Tibial artery (tissue), 4 donors: ENCODE measurements around the gene COL8A1.

Experiments used
- DNase-seq, 2 donors: peaks; one replicate each; pipeline ENCODE4 v3.0.0-alpha.2; 2019
- H3K27ac ChIP-seq, 2 donors: fragments of 200-600 bp; sonication (generic) in 1 of 2; 1 replicate in 1 of 2; 2 replicates in 1 of 2; pipeline ENCODE4 v1.5.1; 2018 to 2019; ENCODE audit warnings: mild to moderate bottlenecking in 1 of 2
- H3K27me3 ChIP-seq, 2 donors: fragments of 200-600 bp; sonication (generic) in 1 of 2; one replicate each; pipeline versions ENCODE4 v1.5.1 to v1.6.0; 2016 to 2019
- H3K36me3 ChIP-seq, 3 donors: fragments of 200-600 bp; sonication (generic) in 2 of 3; one replicate each; pipeline ENCODE4 v1.5.1; 2016 to 2019; ENCODE audit warnings: mild to moderate bottlenecking in 2 of 3
- H3K4me1 ChIP-seq, 4 donors: fragments of 200-600 bp; sonication (generic) in 2 of 4; 1 replicate in 3 of 4; 2 replicates in 1 of 4; pipeline ENCODE4 v1.5.1; 2016 to 2019
- H3K4me3 ChIP-seq, 2 donors: fragments of 200-600 bp; sonication (generic) in 1 of 2; 1 replicate in 1 of 2; 2 replicates in 1 of 2; pipeline ENCODE4 v1.5.1; 2018 to 2019; ENCODE audit warnings: mild to moderate bottlenecking in 2 of 2
- H3K9me3 ChIP-seq, 3 donors: fragments of 200-600 bp; sonication (generic) in 1 of 3; one replicate each; pipeline ENCODE4 v1.5.1; 2016 to 2019
- CTCF ChIP-seq, 2 experiments: fragments of 200-600 bp in 1 of 2; fragments of 450-650 bp in 1 of 2; IDR thresholded peaks; one replicate each; pipeline ENCODE4 v1.5.1; 2017 to 2019; ENCODE audit warnings: antibody characterized with exemption in 2 of 2, mild to moderate bottlenecking in 1 of 2, moderate library complexity in 1 of 2
- intact Hi-C: fragments of 100-400 bp; cut with DNase I; formaldehyde crosslinking; loops from one replicate; pipeline ENCODE4 v1.15.0; 2023; ENCODE audit warnings: low total_unique reads

The COL8A1 gene

GRCh38 chr3:99817437-99818240, 179.2 kb downstream of the COL8A1 start, which contains the start of gene CMSS1:
CMSS1 (plus strand) TSS chr3:99817862.
- H3K4me3 ChIP-seq, result peak within 1 kb of the TSS; percentile 75 to 78
- intact Hi-C loops, result no loop called here
- H3K9me3 ChIP-seq, result no peaks in the 10 kb centered on the region
- peak within 1 kb of the TSS; percentile 87 to 89 for H3K27ac ChIP-seq
- TF ChIP-seq CTCF (IDR thresholded peaks at IDR 0.05), result peak; percentile 32 to 35
- peaks cover 0 to 10% (median 0%) of the 10 kb centered on the region in 3 donors for H3K36me3 ChIP-seq
- H3K4me1 ChIP-seq, result peaks cover 0 to 27% (median 6%) of the 10 kb centered on the region in 4 donors
- H3K27me3 ChIP-seq, result no peaks in the 10 kb centered on the region
- DNase-seq, result peak; percentile 91 to 95

- Histone ChIP-seq H3K9me3 (no peaks in the 10 kb centered on the region), H3K27ac (peak overlapping the region; percentile 87 to 89), H3K36me3 (peaks cover 0 to 10% (median 0%) of the 10 kb centered on the region in 3 donors), H3K27me3 (no peaks in the 10 kb centered on the region), H3K4me3 (peak overlapping the region in 1 of 2 donors; percentile 78), H3K4me1 (peaks cover 0 to 27% (median 6%) of the 10 kb centered on the region in 4 donors)
- TF ChIP-seq CTCF (IDR thresholded peaks at IDR 0.05), result no peak
- intact Hi-C loops, result no loop called here
- no peak for DNase-seq
Observed at GRCh38 chr3:99818818-99819217, 180.4 kb downstream of the COL8A1 start.

GRCh38 chr3:99823723-99824711, 185.6 kb downstream of the COL8A1 start:
- Histone ChIP-seq H3K9me3 (no peaks in the 10 kb centered on the region), H3K27ac (no peak overlapping the region), H3K4me3 (no peak overlapping the region), H3K27me3 (no peaks in the 10 kb centered on the region), H3K4me1 (peaks cover 0 to 15% (median under 1%) of the 10 kb centered on the region in 4 donors), H3K36me3 (peaks cover 0 to 10% (median 0%) of the 10 kb centered on the region in 3 donors)
- DNase-seq, result no peak
- no peak for TF ChIP-seq CTCF (IDR thresholded peaks at IDR 0.05)
- intact Hi-C loops, result no loop called here

GRCh38 chr3:99825004-99825640, 186.7 kb downstream of the COL8A1 start:
- TF ChIP-seq CTCF (IDR thresholded peaks at IDR 0.05), result no peak
- intact Hi-C loops, result no loop called here
- no peaks in the 10 kb centered on the region for H3K27me3 ChIP-seq
- H3K4me3 ChIP-seq, result no peak overlapping the region
- no peak for DNase-seq
- no peak overlapping the region for H3K27ac ChIP-seq
- H3K9me3 ChIP-seq, result no peaks in the 10 kb centered on the region
- peaks cover 0 to 6% (median 0%) of the 10 kb centered on the region in 4 donors for H3K4me1 ChIP-seq
- H3K36me3 ChIP-seq, result peaks cover 0 to 10% (median 0%) of the 10 kb centered on the region in 3 donors

GRCh38 chr3:99829844-99830243, 191.4 kb downstream of the COL8A1 start:
- no peaks in the 10 kb centered on the region for H3K27me3 ChIP-seq
- TF ChIP-seq CTCF (IDR thresholded peaks at IDR 0.05), result no peak
- H3K4me1 ChIP-seq, result peaks cover 0 to 23% (median 0%) of the 10 kb centered on the region in 4 donors
- intact Hi-C loops, result no loop called here
- no peaks in the 10 kb centered on the region for H3K9me3 ChIP-seq
- H3K36me3 ChIP-seq, result no peaks in the 10 kb centered on the region
- H3K4me3 ChIP-seq, result no peak overlapping the region
- no peak overlapping the region for H3K27ac ChIP-seq
- DNase-seq, result no peak
